B cell (primary cell): Measurements from ENCODE around the gene ABCA13. TPM values are rescaled to one million over a fixed set of nuclear protein-coding genes. Genes with fewer than 3 reads are reported as not detected.

Experiments used
- ATAC-seq: fragments of 200-7000 bp; cut with Tn5 transposase; one replicate; pipeline ENCODE4 v1.10.0; 2021; ENCODE audit warnings: low read depth, mild to moderate bottlenecking, moderate number of reproducible peaks, moderate library complexity
- CTCF ChIA-PET: fragments of 350-600 bp; sonication (Branson Sonifier 250); formaldehyde crosslinking; loops from one replicate; lab custom pipeline; 2021; ENCODE audit warnings: antibody characterized with exemption, inconsistent platforms; lab: Charles Lee
- POLR2A ChIA-PET: fragments of 350-600 bp; sonication (Branson Sonifier 250); formaldehyde crosslinking; loops from one replicate; lab custom pipeline; 2021; ENCODE audit warnings: antibody characterized with exemption; lab: Charles Lee
- DNase-seq: peaks from one replicate; pipeline ENCODE4 v3.0.0; 2013
- H2AFZ ChIP-seq: 2 replicates; pipeline ENCODE4 v1.6.1; 2012; ENCODE audit warnings: mild to moderate bottlenecking, low read depth, low read length; ENCODE audit not compliant: insufficient read depth, poor library complexity, severe bottlenecking
- H3K27ac ChIP-seq, 2 donors: 1 replicate in 1 of 2; 2 replicates in 1 of 2; pipeline ENCODE4 v1.5.1; 2012 to 2013; ENCODE audit warnings: low read length in 2 of 2, mild to moderate bottlenecking in 2 of 2, moderate library complexity in 1 of 2
- H3K27me3 ChIP-seq, 4 experiments: fragments of 200-600 bp in 1 of 4; sonication (generic) in 1 of 4; replicated peaks in 1 of 4; 1 replicate in 2 of 4; 2 replicates in 2 of 4; pipeline versions ENCODE4 v1.6.1 to v1.7.0; 2013 to 2016; ENCODE audit warnings: low read length in 3 of 4, mild to moderate bottlenecking in 2 of 4, mixed read lengths in 1 of 4, moderate library complexity in 1 of 4; ENCODE audit not compliant: insufficient read depth in 4 of 4, control insufficient read depth in 3 of 4; ENCODE audit errors: control extremely low read depth in 1 of 4
- H3K36me3 ChIP-seq, 2 experiments: replicated peaks in 1 of 2; 1 replicate in 1 of 2; 2 replicates in 1 of 2; pipeline versions ENCODE4 v1.6.1 to v1.7.1; 2013; ENCODE audit warnings: low read length in 1 of 2; ENCODE audit not compliant: insufficient read depth in 2 of 2, control insufficient read depth in 1 of 2; ENCODE audit errors: control extremely low read depth in 1 of 2, extremely low read depth in 1 of 2
- H3K4me1 ChIP-seq, 2 donors: fragments of 200-600 bp in 1 of 2; sonication (generic) in 1 of 2; 1 replicate in 1 of 2; 2 replicates in 1 of 2; pipeline versions ENCODE4 v1.5.1 to v1.6.1; 2013 to 2017; ENCODE audit warnings: low read length in 2 of 2; ENCODE audit not compliant: control insufficient read depth in 2 of 2, insufficient read depth in 2 of 2
- H3K4me2 ChIP-seq: replicated peaks from 2 replicates; pipeline ENCODE3; 2012; ENCODE audit warnings: mild to moderate bottlenecking, low read depth, low read length; ENCODE audit not compliant: poor library complexity, severe bottlenecking
- H3K4me3 ChIP-seq, 5 experiments: fragments of 200-600 bp in 1 of 5; sonication (generic) in 1 of 5; 1 replicate in 3 of 5; 2 replicates in 2 of 5; pipeline versions ENCODE4 v1.5.1 to v1.7.0; 2011 to 2016; ENCODE audit warnings: low read length in 4 of 5, mild to moderate bottlenecking in 4 of 5, low read depth in 2 of 5, control low read depth in 1 of 5, moderate library complexity in 1 of 5; ENCODE audit not compliant: insufficient read depth in 1 of 5; ENCODE audit errors: control extremely low read depth in 1 of 5, extremely low read depth in 1 of 5
- H3K79me2 ChIP-seq: fragments of 200-600 bp; sonication (generic); one replicate; pipeline ENCODE4 v1.6.0; 2016; ENCODE audit warnings: low read length; ENCODE audit not compliant: control insufficient read depth, insufficient read depth
- H3K9ac ChIP-seq: fragments of 200-600 bp; sonication (generic); 2 replicates; pipeline ENCODE4 v1.6.1; 2017; ENCODE audit warnings: mild to moderate bottlenecking, low read length, moderate library complexity
- H3K9me3 ChIP-seq, 3 donors: one replicate each; pipeline versions ENCODE4 v1.6.1 to v1.7.1; 2013; ENCODE audit warnings: low read length in 2 of 3; ENCODE audit not compliant: control insufficient read depth in 2 of 3, insufficient read depth in 1 of 3; ENCODE audit errors: control extremely low read depth in 1 of 3
- H4K20me1 ChIP-seq: 2 replicates; pipeline ENCODE4 v1.6.0; 2012; ENCODE audit warnings: mild to moderate bottlenecking, low read length; ENCODE audit not compliant: insufficient read depth, control insufficient read depth, poor library complexity, severe bottlenecking
- H3K27ac Mint-ChIP-seq: one replicate; pipeline ENCODE4 v1.8.0; 2021; ENCODE audit warnings: mixed read lengths
- H3K27me3 Mint-ChIP-seq: one replicate; pipeline ENCODE4 v1.8.0; 2021; ENCODE audit warnings: mixed read lengths
- H3K4me1 Mint-ChIP-seq: one replicate; pipeline ENCODE4 v1.8.0; 2021; ENCODE audit warnings: mixed read lengths
- H3K4me3 Mint-ChIP-seq: one replicate; pipeline ENCODE4 v1.8.0; 2021; ENCODE audit warnings: mixed read lengths
- H3K9me3 Mint-ChIP-seq: one replicate; pipeline ENCODE4 v1.8.0; 2022; ENCODE audit warnings: mixed read lengths; ENCODE audit not compliant: insufficient read depth
- CTCF ChIP-seq: fragments of 200-600 bp; IDR thresholded peaks from one replicate; pipeline ENCODE4 v1.8.0; 2022; ENCODE audit warnings: antibody characterized with exemption, mild to moderate bottlenecking
- EZH2 ChIP-seq: IDR thresholded peaks from 2 replicates; pipeline ENCODE4 v1.6.1; 2012; ENCODE audit warnings: borderline replicate concordance, low read depth, mild to moderate bottlenecking, moderate library complexity, low read length; ENCODE audit not compliant: insufficient read depth, poor library complexity, severe bottlenecking
- WGBS: methylation state at CpG from one replicate; pipeline ENCODE4 v1.1.5; 2013; ENCODE audit warnings: missing lambda C conversion rate; ENCODE audit not compliant: insufficient coverage; 5-methylcytosine and 5-hydroxymethylcytosine counted together
- intact Hi-C: fragments of 100-400 bp; cut with micrococcal nuclease; formaldehyde crosslinking; loops from one replicate; pipeline ENCODE4 v1.10.0; 2022
- polyA plus RNA-seq: library from polyadenylated mRNA; depleted of rRNA; stranded (reverse); fragments of >200 nt; gene quantifications from 2 replicates; pipeline ENCODE4 v1.2.3, GENCODE V29; 2012
- total RNA-seq, 2 donors: library from RNA; stranded (reverse); fragments of 120-200 nt in 1 of 2; gene quantifications; 1 replicate in 1 of 2; 2 replicates in 1 of 2; pipeline versions ENCODE4 v1.2.3 to v1.2.4, GENCODE V29; 2013 to 2022

Gene ABCA13
- total and polyA plus RNA-seq, 2 donors (not counting 1 experiment from before 2014, with no cell fraction given): not detected

DNA sequence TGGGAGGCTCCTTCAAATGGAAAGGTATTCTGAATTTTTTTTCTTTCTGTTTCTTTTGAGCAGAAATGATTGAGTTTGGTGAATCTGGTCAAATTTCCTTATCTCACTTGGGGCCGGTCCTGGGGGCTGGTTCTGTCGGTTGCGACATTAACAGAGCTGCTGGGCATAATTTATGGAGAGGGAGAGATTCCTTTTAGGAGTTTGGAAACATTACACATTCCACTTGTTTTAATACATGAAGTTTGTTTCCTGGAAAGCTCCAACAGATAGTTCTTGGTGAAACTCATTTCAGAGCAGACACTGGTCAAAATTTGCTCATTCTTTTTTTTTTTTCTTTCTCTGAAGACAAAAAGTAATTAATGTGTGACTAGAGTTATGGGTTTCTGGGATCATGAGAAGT, 129.9 kb downstream of the ABCA13 start:
- Histone ChIP-seq H3K9me3 (no peaks in the 10 kb centered on the region), H3K9ac (no peak overlapping the region), H3K36me3 (no peaks in the 10 kb centered on the region), H4K20me1 (no peaks in the 10 kb centered on the region), H3K4me3 (no peak overlapping the region), H3K79me2 (no peaks in the 10 kb centered on the region), H3K27ac (no peak overlapping the region), H2AFZ (no peak overlapping the region), H3K4me2 (no peak overlapping the region), H3K27me3 (no peaks in the 10 kb centered on the region), H3K4me1 (no peaks in the 10 kb centered on the region)
- H3K4me3 Mint-ChIP-seq: no peak overlapping the region
- no peak overlapping the region for H3K27ac Mint-ChIP-seq
- ChIA-PET POLR2A (no interaction called here), CTCF (no interaction called here)
- TF ChIP-seq CTCF: no peak
- TF ChIP-seq EZH2: no peak
- no peaks in the 10 kb centered on the region for H3K9me3 Mint-ChIP-seq
- no peaks in the 10 kb centered on the region for H3K27me3 Mint-ChIP-seq
- no peaks in the 10 kb centered on the region for H3K4me1 Mint-ChIP-seq
- WGBS: no CpG with 5 or more reads among the region's 3 CpGs
- no peak for DNase-seq
- no peak for ATAC-seq
- intact Hi-C loops: no loop called here

DNA sequence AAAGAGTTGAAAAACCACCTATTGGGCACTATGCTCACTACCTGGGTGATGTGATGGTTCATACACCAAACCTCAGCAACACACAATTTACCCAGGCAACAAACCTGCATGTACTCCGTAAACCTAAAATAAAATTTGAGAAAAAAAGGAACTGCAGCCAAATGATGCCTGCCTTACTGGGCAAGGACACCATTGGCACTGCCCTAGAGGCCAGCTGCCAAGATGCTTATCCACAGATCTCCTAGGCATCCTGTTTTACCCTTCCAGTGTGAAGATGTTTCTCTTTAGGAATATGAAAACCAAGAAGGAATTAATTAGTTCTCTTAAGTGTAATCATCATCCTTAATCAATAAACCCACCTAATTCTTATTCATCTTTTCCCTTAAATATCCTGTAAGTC, 133.4 kb downstream of the ABCA13 start:
- POLR2A ChIA-PET: no interaction called here
- H3K4me3 Mint-ChIP-seq: no peak overlapping the region
- H3K9ac ChIP-seq: no peak overlapping the region
- H3K27me3 Mint-ChIP-seq: no peaks in the 10 kb centered on the region
- H3K4me2 ChIP-seq: no peak overlapping the region
- CTCF ChIA-PET: no interaction called here
- no peaks in the 10 kb centered on the region for H3K9me3 Mint-ChIP-seq
- intact Hi-C loops: no loop called here
- no CpG with 5 or more reads among the region's 1 CpG for WGBS
- H3K27me3 ChIP-seq: no peaks in the 10 kb centered on the region
- no peak for DNase-seq
- no peak overlapping the region for H3K27ac ChIP-seq
- H3K4me3 ChIP-seq: no peak overlapping the region
- no peak overlapping the region for H3K27ac Mint-ChIP-seq
- H3K4me1 Mint-ChIP-seq: no peaks in the 10 kb centered on the region
- H3K36me3 ChIP-seq: no peaks in the 10 kb centered on the region
- no peaks in the 10 kb centered on the region for H3K79me2 ChIP-seq
- no peaks in the 10 kb centered on the region for H3K4me1 ChIP-seq
- TF ChIP-seq CTCF: no peak
- no peak overlapping the region for H2AFZ ChIP-seq
- H3K9me3 ChIP-seq: no peaks in the 10 kb centered on the region
- ATAC-seq: no peak
- H4K20me1 ChIP-seq: no peaks in the 10 kb centered on the region
